Panc1 (cell line): Measurements from ENCODE around the gene EDC3. TPM values are rescaled to one million over a fixed set of nuclear protein-coding genes. Genes with fewer than 3 reads are reported as not detected.

Experiments
- ATAC-seq: fragments of 200-7000 bp; cut with Tn5 transposase; 2 replicates; pipeline ENCODE4 v1.9.1; 2020; ENCODE audit warnings: mild to moderate bottlenecking, moderate library complexity
- BruUV-seq: library from RNA; stranded (reverse); fragments of 400-500 nt; replicated peaks from 2 replicates; lab custom pipeline; 2021; lab: Mats Ljungman, UMichigan
- CTCF ChIA-PET: fragments of 300-600 bp; sonication (Branson Sonifier 250); formaldehyde crosslinking; loops from one replicate; lab custom pipeline; 2022; ENCODE audit warnings: antibody characterized with exemption; lab: Charles Lee
- POLR2A ChIA-PET: fragments of 300-600 bp; sonication (Branson Sonifier 250); formaldehyde crosslinking; loops from one replicate; lab custom pipeline; 2022; ENCODE audit warnings: antibody characterized with exemption; lab: Charles Lee
- DNase-seq: peaks from one replicate; pipeline ENCODE4 v3.0.0-alpha.2; 2010; ENCODE audit warnings: low read depth, low spot score
- H3K27ac ChIP-seq: 2 replicates; pipeline ENCODE4 v1.5.1; 2011; ENCODE audit warnings: mild to moderate bottlenecking, low read length, inconsistent platforms
- H3K27me3 ChIP-seq: fragments of 200-500 bp; sonication (Bioruptor generic); 2 replicates; pipeline ENCODE4 v1.6.0; 2014; ENCODE audit warnings: low read length, inconsistent platforms; ENCODE audit not compliant: control insufficient read depth, insufficient read depth
- H3K36me3 ChIP-seq: fragments of 200-500 bp; sonication (Bioruptor generic); 2 replicates; pipeline ENCODE4 v1.5.1; 2014; ENCODE audit warnings: inconsistent platforms, mild to moderate bottlenecking, low read length, moderate library complexity; ENCODE audit not compliant: control insufficient read depth, insufficient read depth
- H3K4me1 ChIP-seq: 2 replicates; pipeline ENCODE4 v1.5.1; 2011; ENCODE audit warnings: inconsistent platforms, mild to moderate bottlenecking, low read length, moderate library complexity; ENCODE audit not compliant: control insufficient read depth, insufficient read depth
- H3K4me3 ChIP-seq, 2 experiments: 2 replicates each; pipeline ENCODE4 v1.5.1; 2011 to 2012; ENCODE audit warnings: low read depth in 2 of 2, low read length in 2 of 2, mild to moderate bottlenecking in 2 of 2, inconsistent platforms in 1 of 2, moderate library complexity in 1 of 2
- H3K9me3 ChIP-seq: fragments of 200-500 bp; sonication (Bioruptor generic); 2 replicates; pipeline ENCODE4 v1.5.1; 2014; ENCODE audit warnings: low read depth, mild to moderate bottlenecking, inconsistent platforms, low read length, moderate library complexity; ENCODE audit not compliant: control insufficient read depth, insufficient read depth
- POLR2AphosphoS5 ChIP-seq: IDR thresholded peaks from 2 replicates; pipeline ENCODE4 v1.6.1; 2012; ENCODE audit warnings: mild to moderate bottlenecking, low read depth, low read length, moderate library complexity
- SIN3A ChIP-seq: IDR thresholded peaks from 2 replicates; pipeline ENCODE4 v1.6.1; 2012; ENCODE audit warnings: low read depth, mild to moderate bottlenecking, low read length, moderate library complexity, borderline replicate concordance; ENCODE audit not compliant: insufficient read depth
- TCF7L2 ChIP-seq: IDR thresholded peaks from 2 replicates; pipeline ENCODE4 v1.6.1; 2011; ENCODE audit warnings: mild to moderate bottlenecking, low read depth, low read length, inconsistent platforms
- in situ Hi-C: cut with HindIII; loops from 2 replicates; pipeline ENCODE4 v1.10.0; 2016; ENCODE audit warnings: low sequenced_read_pairs, low pct_unique_long_range_greater_than_20kb
- intact Hi-C: fragments of 100-400 bp; cut with micrococcal nuclease; formaldehyde crosslinking; loops from one replicate; pipeline ENCODE4 v1.10.0; 2022; ENCODE audit not compliant: unreplicated experiment
- total RNA-seq: library from RNA; stranded (reverse); gene quantifications from one replicate; pipeline ENCODE4 v1.2.1, GENCODE V29; 2021; ENCODE audit not compliant: unreplicated experiment
- TF ChIP-seq, protein P1 (sequence below): fragments of 450-650 bp; IDR thresholded peaks from 2 replicates; pipeline ENCODE4 v1.5.1; 2017; ENCODE audit warnings: mild to moderate bottlenecking
- TF ChIP-seq, protein P2 (sequence below), 2 experiments: IDR thresholded peaks; 2 replicates each; pipeline ENCODE4 v1.6.1; 2011 to 2012; ENCODE audit warnings: low read depth in 2 of 2, control low read depth in 1 of 2, low read length in 1 of 2, mild to moderate bottlenecking in 1 of 2, moderate library complexity in 1 of 2; ENCODE audit not compliant: insufficient read depth in 1 of 2

Gene EDC3
- total RNA-seq, 1 experiment from 2014 or later = 45.5 TPM

DNA sequence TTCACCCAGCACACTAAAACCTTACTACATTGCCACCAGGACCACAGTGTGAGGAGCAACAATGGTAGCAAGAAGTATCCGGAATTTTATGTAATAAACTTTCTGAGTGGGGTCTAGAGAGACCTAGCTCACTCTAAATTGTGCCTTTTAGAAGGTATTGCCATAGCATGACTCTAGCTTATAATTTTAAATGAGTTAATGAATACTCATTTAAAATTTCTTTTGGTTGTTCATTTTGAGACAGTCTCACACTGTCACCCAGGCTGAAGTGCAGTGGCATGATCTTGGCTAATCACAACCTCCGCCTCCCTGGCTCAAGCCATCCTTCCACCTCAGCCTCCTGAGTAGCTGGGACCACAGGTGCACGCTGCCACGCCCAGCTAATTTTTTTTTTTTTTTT, 26.2 kb downstream of the EDC3 start:
- DNase-seq (no peak), ATAC-seq (no peak)
- Histone ChIP-seq H3K36me3 (no peaks in the 10 kb centered on the region), H3K27me3 (no peaks in the 10 kb centered on the region), H3K4me3 (no peak overlapping the region), H3K4me1 (peaks cover 1% of the 10 kb centered on the region; the same call in 1 of the 2 replicates), H3K9me3 (no peaks in the 10 kb centered on the region), H3K27ac (no peak overlapping the region)
- TF ChIP-seq TCF7L2 (no peak), SIN3A (no peak), POLR2AphosphoS5 (no peak)
- TF ChIP-seq, protein P1, sequence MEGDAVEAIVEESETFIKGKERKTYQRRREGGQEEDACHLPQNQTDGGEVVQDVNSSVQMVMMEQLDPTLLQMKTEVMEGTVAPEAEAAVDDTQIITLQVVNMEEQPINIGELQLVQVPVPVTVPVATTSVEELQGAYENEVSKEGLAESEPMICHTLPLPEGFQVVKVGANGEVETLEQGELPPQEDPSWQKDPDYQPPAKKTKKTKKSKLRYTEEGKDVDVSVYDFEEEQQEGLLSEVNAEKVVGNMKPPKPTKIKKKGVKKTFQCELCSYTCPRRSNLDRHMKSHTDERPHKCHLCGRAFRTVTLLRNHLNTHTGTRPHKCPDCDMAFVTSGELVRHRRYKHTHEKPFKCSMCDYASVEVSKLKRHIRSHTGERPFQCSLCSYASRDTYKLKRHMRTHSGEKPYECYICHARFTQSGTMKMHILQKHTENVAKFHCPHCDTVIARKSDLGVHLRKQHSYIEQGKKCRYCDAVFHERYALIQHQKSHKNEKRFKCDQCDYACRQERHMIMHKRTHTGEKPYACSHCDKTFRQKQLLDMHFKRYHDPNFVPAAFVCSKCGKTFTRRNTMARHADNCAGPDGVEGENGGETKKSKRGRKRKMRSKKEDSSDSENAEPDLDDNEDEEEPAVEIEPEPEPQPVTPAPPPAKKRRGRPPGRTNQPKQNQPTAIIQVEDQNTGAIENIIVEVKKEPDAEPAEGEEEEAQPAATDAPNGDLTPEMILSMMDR = no peak
- TF ChIP-seq, protein P2, sequence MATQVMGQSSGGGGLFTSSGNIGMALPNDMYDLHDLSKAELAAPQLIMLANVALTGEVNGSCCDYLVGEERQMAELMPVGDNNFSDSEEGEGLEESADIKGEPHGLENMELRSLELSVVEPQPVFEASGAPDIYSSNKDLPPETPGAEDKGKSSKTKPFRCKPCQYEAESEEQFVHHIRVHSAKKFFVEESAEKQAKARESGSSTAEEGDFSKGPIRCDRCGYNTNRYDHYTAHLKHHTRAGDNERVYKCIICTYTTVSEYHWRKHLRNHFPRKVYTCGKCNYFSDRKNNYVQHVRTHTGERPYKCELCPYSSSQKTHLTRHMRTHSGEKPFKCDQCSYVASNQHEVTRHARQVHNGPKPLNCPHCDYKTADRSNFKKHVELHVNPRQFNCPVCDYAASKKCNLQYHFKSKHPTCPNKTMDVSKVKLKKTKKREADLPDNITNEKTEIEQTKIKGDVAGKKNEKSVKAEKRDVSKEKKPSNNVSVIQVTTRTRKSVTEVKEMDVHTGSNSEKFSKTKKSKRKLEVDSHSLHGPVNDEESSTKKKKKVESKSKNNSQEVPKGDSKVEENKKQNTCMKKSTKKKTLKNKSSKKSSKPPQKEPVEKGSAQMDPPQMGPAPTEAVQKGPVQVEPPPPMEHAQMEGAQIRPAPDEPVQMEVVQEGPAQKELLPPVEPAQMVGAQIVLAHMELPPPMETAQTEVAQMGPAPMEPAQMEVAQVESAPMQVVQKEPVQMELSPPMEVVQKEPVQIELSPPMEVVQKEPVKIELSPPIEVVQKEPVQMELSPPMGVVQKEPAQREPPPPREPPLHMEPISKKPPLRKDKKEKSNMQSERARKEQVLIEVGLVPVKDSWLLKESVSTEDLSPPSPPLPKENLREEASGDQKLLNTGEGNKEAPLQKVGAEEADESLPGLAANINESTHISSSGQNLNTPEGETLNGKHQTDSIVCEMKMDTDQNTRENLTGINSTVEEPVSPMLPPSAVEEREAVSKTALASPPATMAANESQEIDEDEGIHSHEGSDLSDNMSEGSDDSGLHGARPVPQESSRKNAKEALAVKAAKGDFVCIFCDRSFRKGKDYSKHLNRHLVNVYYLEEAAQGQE (IDR thresholded peaks at IDR 0.05; ENCODE audit: insufficient read depth in 1 of 2, low read depth in 2 of 2, low read length in 1 of 2) = no peak
- POLR2A ChIA-PET = no interaction called here
- no TSS peak for BruUV-seq
- in situ Hi-C loops = no loop called here
- CTCF ChIA-PET = no interaction called here
- intact Hi-C loops = no loop called here

- in situ Hi-C loops (no loop called here), intact Hi-C loops (no loop called here)
- POLR2A ChIA-PET = no interaction called here
- H3K4me3 ChIP-seq = no peak overlapping the region
- no peaks in the 10 kb centered on the region for H3K9me3 ChIP-seq
- no peak for TF ChIP-seq POLR2AphosphoS5
- TF ChIP-seq, protein P1 = no peak
- TF ChIP-seq TCF7L2 = no peak
- TF ChIP-seq, protein P2 (IDR thresholded peaks at IDR 0.05; ENCODE audit: insufficient read depth in 1 of 2, low read depth in 2 of 2, low read length in 1 of 2) = no peak
- TF ChIP-seq SIN3A = no peak
- H3K36me3 ChIP-seq = no peaks in the 10 kb centered on the region
- peaks cover 6% of the 10 kb centered on the region for H3K4me1 ChIP-seq
- no TSS peak for BruUV-seq
- H3K27me3 ChIP-seq = no peaks in the 10 kb centered on the region
- DNase-seq = no peak
- CTCF ChIA-PET = no interaction called here
- no peak for ATAC-seq
- no peak overlapping the region for H3K27ac ChIP-seq
Measured at GRCh38 chr15:74667975-74668374, 27.8 kb downstream of the EDC3 start.
